ENCODE results near the gene LCE2B. TPM values are rescaled to one million over a fixed set of nuclear protein-coding genes. Genes with fewer than 3 reads are reported as not detected.

Gene LCE2B
- total and polyA plus RNA-seq, 10 of the 15 experiments (the other 5 are each of a cell fraction or from before 2014, with no cell fraction given): not detected

DNA sequence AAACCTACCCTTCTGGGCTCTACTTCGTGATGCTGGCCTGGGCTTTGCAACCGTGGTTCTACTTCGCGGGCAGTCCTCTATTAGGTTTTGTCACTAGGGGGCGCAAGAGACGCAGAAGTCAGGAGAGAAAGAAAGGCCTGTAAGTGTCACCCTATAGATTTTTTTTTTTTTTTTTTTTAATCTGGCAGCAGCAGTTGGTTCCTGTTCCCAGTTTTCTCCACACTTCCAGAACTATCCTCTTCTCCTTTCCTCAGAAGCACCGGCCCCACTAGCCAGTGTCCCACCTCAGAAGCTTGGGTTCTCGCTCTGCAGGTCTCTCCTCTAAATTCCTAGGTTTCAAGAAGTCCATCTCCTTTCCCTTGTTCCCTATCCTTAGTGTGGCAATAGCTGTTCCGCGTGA lies 31.8 kb upstream of the LCE2B start (continued):
- no peak for TF ChIP-seq GATAD2B (conservative IDR thresholded peaks at IDR 0.05; ENCODE audit: low read depth)
- no peak for TF ChIP-seq FOS (IDR thresholded peaks at IDR 0.05; ENCODE audit: borderline replicate concordance, extremely low read depth, insufficient read length)
- no peak for TF ChIP-seq ZBTB33 (IDR thresholded peaks at IDR 0.05)
- TF ChIP-seq MEF2B (IDR thresholded peaks at IDR 0.05; ENCODE audit: partially characterized antibody, poor library complexity, severe bottlenecking): no peak
- TF ChIP-seq BCLAF1 (IDR thresholded peaks at IDR 0.05): no peak
- TF ChIP-seq SMC3 (IDR thresholded peaks at IDR 0.05; ENCODE audit: borderline replicate concordance, low read length): peak; percentile 65
- no peak for TF ChIP-seq CHD2 (IDR thresholded peaks at IDR 0.05; ENCODE audit: borderline replicate concordance, low read depth, low read length)
- TF ChIP-seq PAX5 (IDR thresholded peaks at IDR 0.05; ENCODE audit: borderline replicate concordance, low read depth, low read length): no peak
- no peak for TF ChIP-seq ATF7 (IDR thresholded peaks at IDR 0.05; ENCODE audit: low read depth)
- TF ChIP-seq RB1 (IDR thresholded peaks at IDR 0.05; ENCODE audit: borderline replicate concordance): no peak
- TF ChIP-seq RELB (IDR thresholded peaks at IDR 0.05; ENCODE audit: low read depth): no peak
- TF ChIP-seq, protein P1, sequence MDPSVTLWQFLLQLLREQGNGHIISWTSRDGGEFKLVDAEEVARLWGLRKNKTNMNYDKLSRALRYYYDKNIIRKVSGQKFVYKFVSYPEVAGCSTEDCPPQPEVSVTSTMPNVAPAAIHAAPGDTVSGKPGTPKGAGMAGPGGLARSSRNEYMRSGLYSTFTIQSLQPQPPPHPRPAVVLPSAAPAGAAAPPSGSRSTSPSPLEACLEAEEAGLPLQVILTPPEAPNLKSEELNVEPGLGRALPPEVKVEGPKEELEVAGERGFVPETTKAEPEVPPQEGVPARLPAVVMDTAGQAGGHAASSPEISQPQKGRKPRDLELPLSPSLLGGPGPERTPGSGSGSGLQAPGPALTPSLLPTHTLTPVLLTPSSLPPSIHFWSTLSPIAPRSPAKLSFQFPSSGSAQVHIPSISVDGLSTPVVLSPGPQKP (IDR thresholded peaks at IDR 0.05; ENCODE audit: low read depth, low read length): no peak
- TF ChIP-seq BCL11A (IDR thresholded peaks at IDR 0.05; ENCODE audit: low read depth, low read length): no peak
- no peak for TF ChIP-seq TCF12 (IDR thresholded peaks at IDR 0.05; ENCODE audit: low read depth, low read length)
